ENCODE data around the gene DLK1. TPM values are rescaled to one million over a fixed set of nuclear protein-coding genes. Genes with fewer than 3 reads are reported as not detected.
A peak's percentile ranks its signal among the peaks of the same experiment; 100 is the strongest.

Gene DLK1
- total and polyA plus RNA-seq, 2 of the 13 experiments (the other 11 are each of a cell fraction or from before 2014, with no cell fraction given) = 95.5 to 312 TPM

- TF ChIP-seq ZNF281 (CRISPR knock-in tag; IDR thresholded peaks at IDR 0.05; ENCODE audit: borderline replicate concordance) (peak; percentile 53; the same call in 1 of the 2 replicates), ZNF776 (CRISPR knock-in tag; IDR thresholded peaks at IDR 0.05) (no peak), ZBTB20 (CRISPR knock-in tag; IDR thresholded peaks at IDR 0.05; ENCODE audit: borderline replicate concordance, low read depth) (peak; percentile 69; the same call in 1 of the 2 replicates), USF2 (IDR thresholded peaks at IDR 0.05; ENCODE audit: low read depth, low read length) (no peak), USF2 (CRISPR knock-in tag; IDR thresholded peaks at IDR 0.05; ENCODE audit: borderline replicate concordance) (no peak), ZNF777 (CRISPR knock-in tag; IDR thresholded peaks at IDR 0.05) (no peak), KLF15 (CRISPR knock-in tag; IDR thresholded peaks at IDR 0.05; ENCODE audit: borderline replicate concordance) (no peak), ARNT2 (CRISPR knock-in tag; IDR thresholded peaks at IDR 0.05; ENCODE audit: low read depth) (no peak), DPF2 (CRISPR knock-in tag; IDR thresholded peaks at IDR 0.05; ENCODE audit: borderline replicate concordance, low read depth) (no peak; the same call in 1 of the 2 replicates), GZF1 (CRISPR knock-in tag; IDR thresholded peaks at IDR 0.05) (no peak), ZNF639 (CRISPR knock-in tag; conservative IDR thresholded peaks at IDR 0.05) (no peak), ZNF552 (CRISPR knock-in tag; IDR thresholded peaks at IDR 0.05; ENCODE audit: borderline replicate concordance) (no peak), E2F5 (CRISPR knock-in tag; conservative IDR thresholded peaks at IDR 0.05) (no peak), ONECUT2 (CRISPR knock-in tag; IDR thresholded peaks at IDR 0.05) (peak; percentile 75), MAZ (IDR thresholded peaks at IDR 0.05; ENCODE audit: borderline replicate concordance, low read depth, low read length) (no peak), MAZ (CRISPR knock-in tag; IDR thresholded peaks at IDR 0.05; ENCODE audit: low read depth) (no peak), RXRA (CRISPR knock-in tag; IDR thresholded peaks at IDR 0.05) (peak; percentile 32; the same call in 1 of the 2 replicates), ZNF674 (CRISPR knock-in tag; IDR thresholded peaks at IDR 0.05; ENCODE audit: low read depth) (no peak), MTF1 (CRISPR knock-in tag; IDR thresholded peaks at IDR 0.05) (no peak), ADNP (CRISPR knock-in tag; IDR thresholded peaks at IDR 0.05) (no peak), NFE2 (CRISPR knock-in tag; IDR thresholded peaks at IDR 0.05) (no peak), CBX1 (IDR thresholded peaks at IDR 0.05; ENCODE audit: low read depth) (no peak), GLMP (CRISPR knock-in tag; IDR thresholded peaks at IDR 0.05; ENCODE audit: borderline replicate concordance) (no peak)
Measured at GRCh38 chr14:100749967-100750597, 23.4 kb downstream of the DLK1 start (continued).
